VCaP (cell line): ENCODE measurements around the gene COG2.
"Not testable (repeated sequence)": the region's sequence is repeated elsewhere in the genome, so short reads cannot be mapped to it uniquely, and the experiment has no call there.

Experiments
- H3K27ac ChIP-seq: fragments of 450-650 bp; 2 replicates; pipeline ENCODE4 v1.5.1; 2017
- TF ChIP-seq, protein P1 (sequence below): fragments of 450-650 bp; conservative IDR thresholded peaks from 2 replicates; pipeline ENCODE4 v1.5.1; 2017; ENCODE audit warnings: mild to moderate bottlenecking, moderate library complexity

The COG2 gene

DNA sequence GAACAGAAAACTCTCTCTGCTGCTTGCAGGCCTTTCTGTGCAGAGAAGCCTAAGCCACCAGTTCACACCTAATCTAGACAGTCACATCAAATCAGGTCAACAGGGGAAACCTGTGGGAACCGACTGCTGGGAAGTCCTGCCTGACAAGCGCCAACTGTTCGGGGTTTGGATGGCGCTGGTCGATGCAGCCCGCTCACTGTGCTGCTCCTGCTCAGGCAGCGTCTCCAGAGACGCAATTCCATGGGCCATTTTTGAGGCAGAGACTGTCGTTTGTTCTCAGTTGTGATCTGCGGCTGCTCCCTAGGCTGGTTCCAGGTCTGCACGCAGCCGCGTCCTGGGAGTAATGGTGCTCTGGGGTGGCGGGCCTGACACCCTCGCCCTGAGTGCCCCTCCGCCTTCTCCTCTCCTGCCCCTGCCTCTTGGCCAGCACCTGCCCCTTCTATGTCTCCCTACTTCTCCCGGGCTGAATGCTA, 70.2 kb downstream of the COG2 start:
- no peak overlapping the region for H3K27ac ChIP-seq
- TF ChIP-seq, protein P1, sequence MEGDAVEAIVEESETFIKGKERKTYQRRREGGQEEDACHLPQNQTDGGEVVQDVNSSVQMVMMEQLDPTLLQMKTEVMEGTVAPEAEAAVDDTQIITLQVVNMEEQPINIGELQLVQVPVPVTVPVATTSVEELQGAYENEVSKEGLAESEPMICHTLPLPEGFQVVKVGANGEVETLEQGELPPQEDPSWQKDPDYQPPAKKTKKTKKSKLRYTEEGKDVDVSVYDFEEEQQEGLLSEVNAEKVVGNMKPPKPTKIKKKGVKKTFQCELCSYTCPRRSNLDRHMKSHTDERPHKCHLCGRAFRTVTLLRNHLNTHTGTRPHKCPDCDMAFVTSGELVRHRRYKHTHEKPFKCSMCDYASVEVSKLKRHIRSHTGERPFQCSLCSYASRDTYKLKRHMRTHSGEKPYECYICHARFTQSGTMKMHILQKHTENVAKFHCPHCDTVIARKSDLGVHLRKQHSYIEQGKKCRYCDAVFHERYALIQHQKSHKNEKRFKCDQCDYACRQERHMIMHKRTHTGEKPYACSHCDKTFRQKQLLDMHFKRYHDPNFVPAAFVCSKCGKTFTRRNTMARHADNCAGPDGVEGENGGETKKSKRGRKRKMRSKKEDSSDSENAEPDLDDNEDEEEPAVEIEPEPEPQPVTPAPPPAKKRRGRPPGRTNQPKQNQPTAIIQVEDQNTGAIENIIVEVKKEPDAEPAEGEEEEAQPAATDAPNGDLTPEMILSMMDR, result no peak

DNA sequence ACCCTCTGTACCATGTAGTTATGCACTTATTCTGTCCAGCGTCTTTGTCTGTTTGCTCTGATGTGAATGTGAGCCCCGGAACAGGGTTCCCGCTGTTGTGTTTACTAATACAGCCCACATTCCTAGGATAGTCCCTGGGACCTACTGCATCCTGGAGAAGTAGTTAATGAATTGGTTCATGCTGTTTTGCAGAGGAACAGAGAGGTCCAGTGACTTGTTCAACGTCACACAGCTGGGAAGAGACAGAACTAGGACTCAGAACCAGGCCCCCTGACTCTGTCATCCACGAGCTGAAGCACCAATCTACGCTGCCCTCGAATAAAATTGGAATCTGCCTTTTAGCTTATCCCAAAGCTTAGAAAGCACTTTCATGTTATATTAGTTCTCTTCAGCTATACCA, 70.9 kb downstream of the COG2 start:
- TF ChIP-seq, protein P1, result no peak
- no peak overlapping the region for H3K27ac ChIP-seq

DNA sequence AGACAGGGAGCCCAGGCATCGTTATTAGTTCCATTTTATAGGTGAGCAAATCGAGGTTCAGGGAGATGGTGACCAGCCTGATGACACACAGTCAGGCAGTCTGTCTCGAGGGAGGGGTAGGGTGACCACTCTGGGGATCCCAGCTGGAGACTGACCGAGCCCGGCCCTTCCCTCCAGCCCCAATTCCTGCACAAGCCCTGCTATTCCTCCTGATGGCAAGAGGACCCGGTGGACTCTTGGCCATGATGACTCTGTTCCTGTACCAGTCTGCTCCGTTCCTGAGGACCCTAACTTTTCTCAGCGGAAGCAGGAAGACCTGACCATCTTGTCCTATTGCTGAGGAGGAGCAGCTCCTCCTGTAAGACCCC, 71.2 kb downstream of the COG2 start:
- peak overlapping the region; percentile 34 for H3K27ac ChIP-seq
- TF ChIP-seq, protein P1, result no peak

DNA sequence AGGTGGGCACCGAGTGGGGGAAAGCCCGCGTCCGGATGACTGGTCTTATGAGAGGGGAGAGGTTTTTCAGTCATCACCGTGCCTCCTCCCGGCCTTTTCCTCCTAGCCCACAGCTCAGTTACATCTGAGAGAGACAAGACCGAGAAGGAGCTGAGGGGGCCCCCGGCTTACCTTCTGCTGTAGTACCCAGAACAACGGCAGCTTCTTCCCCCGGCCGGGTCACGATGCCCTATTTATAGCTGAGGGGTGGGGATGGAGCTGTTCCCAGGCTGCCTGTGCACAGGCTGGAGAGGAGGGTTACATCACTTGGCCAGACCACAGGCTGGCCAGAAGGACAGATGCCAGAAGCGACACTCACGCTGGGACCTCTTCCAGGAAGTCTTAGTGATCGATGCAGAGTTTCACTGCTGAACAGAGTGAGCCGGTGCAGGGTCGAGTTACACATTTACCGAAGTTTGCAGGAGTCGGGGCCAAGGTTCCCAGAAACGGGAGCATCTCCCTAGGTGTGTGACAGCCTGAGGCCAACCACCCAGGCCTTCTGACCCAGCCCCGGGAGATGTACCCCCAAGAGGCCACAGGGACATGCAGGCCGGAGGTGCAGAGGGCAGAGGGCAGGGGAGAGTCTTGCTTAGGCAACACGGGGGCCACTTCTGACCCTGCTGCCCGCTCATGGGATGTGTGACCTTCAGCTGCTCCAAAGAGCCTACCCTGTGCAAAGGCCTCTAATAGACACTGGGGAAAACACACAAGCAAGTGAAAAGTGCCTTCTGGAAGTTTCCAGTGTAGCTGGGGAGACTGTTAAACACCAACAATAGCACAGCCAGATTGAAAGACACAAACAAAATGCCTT, 71.9 kb downstream of the COG2 start, which contains the start of gene AGT:
Gene AGT, minus strand, starts transcription at position 208 of the 850 bp plus-strand sequence. CDS start 3,299 bp downstream, outside the sequence.
- TF ChIP-seq, protein P1, result no peak
- peak within 1 kb of the TSS; percentile 34 for H3K27ac ChIP-seq

DNA sequence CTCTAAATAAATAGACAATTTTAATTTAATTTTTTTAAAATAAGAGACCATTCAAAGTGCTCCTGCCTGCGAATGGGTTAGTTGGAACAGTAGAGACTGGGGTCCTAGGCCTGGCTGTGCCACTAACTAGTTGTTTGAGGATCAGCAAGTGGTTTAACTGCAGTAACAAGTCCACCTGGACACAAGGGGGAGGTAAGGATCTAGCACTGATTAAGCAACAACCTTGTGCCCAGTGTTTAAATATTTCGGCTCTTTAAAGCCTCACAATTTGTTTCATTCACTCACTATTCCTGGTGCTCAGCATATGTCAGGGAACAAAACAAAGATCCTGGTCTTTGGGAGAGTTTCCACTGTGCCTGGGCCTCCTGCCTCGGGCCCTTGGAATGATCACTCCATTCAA, 73.2 kb downstream of the COG2 start:
- H3K27ac ChIP-seq, result no peak overlapping the region
- TF ChIP-seq, protein P1, result 0 out of 2 replicates have a peak, but pooled peaks have one; percentile 6

DNA sequence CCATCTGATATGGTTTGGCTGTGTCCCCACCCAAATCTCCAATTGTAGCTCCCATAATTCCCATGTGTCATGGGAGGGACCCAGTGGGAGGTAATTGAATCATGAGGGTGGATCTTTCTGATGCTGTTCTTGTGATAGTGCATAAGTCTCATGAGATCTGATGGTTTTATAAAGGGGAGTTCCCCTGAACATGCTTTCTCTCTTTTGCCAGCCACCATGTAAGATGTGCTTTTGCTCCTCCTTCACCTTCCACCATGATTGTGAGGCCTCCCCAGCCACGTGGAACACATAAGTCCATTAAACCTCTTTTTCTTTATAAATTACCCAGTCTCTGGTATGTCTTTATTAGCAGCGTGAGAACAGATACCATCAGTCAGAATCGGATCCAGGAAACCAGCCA, 74.2 kb downstream of the COG2 start:
- not testable (repeated sequence) for H3K27ac ChIP-seq

DNA sequence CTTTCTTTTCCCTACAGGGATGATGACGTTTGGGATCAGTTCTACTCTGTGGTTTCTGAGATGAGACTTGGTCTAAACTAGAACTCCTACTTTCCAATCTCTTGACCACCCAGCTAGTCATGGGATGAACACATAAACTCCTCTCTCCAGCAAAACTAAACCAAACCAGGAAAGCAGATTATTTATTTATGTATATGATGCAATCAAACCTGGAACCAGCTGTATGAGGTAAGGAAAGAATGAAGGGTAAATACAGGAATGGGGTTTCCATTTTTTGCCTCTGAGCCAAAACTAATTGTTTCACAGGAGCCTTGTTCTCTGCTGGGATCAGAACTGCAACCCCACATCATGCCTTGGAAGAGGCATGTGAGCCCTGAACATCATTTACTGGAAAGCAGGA, 75.0 kb downstream of the COG2 start:
- H3K27ac ChIP-seq, result no peak overlapping the region
- TF ChIP-seq, protein P1, result no peak

DNA sequence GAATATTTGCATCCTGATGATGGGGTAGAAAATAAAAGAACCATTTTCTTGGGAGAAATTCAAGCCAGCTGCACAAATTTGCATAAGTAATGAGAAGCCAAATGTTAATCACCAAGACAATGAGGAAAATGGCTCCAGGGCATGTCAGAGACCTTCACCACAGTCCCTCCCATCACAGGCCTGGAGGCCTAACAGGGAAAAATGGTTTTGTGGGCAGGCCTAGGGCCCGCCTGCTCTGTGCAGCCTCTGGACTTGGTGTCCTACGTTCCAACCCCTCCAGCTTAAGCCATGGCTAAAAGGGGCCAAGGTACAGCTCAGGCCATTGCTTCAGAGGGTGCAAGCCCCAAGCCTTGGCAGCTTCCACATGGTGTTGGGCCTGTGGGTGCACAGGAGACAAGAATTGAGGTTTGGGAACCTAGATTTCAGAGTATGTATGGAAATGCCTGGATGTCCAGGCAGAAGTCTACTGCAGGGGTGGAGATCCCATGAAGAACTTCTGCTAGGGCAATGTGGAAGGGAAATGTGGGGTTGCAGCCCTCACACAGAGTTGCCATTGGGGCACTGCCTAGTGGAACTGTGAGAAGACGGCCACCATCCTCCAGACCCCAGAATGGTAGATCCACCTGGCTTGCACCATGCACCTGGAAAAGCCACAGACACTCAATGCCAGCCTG, 79.7 kb downstream of the COG2 start:
- not testable (repeated sequence) for H3K27ac ChIP-seq
